A549 (cell line): Measurements from ENCODE around the gene IFI6. TPM values are rescaled to one million over a fixed set of nuclear protein-coding genes. Genes with fewer than 3 reads are reported as not detected.
"Not testable (repeated sequence)": the region's sequence is repeated elsewhere in the genome, so short reads cannot be mapped to it uniquely, and the experiment has no call there.

Experiments used
- ATAC-seq, 2 experiments: fragments of 200-7000 bp in 1 of 2; fragments of >200 bp in 1 of 2; cut with Nextera tagmentation in 1 of 2; cut with Tn5 transposase in 1 of 2; 3 replicates each; pipeline versions ENCODE4 v1.8.0 to v1.9.1; 2018 to 2020; ENCODE audit warnings: mild to moderate bottlenecking in 1 of 2, moderate library complexity in 1 of 2
- CTCF ChIA-PET: fragments of 300-600 bp; sonication (Branson Sonifier 250); formaldehyde crosslinking; extraction: SDS; loops from one replicate; lab custom pipeline; 2021; ENCODE audit warnings: antibody characterized with exemption, inconsistent platforms; lab: Yijun Ruan, JAX
- POLR2A ChIA-PET: fragments of 350-600 bp; formaldehyde crosslinking; extraction: SDS; loops from one replicate; lab custom pipeline; 2021; ENCODE audit warnings: antibody characterized with exemption, inconsistent platforms; lab: Yijun Ruan, JAX
- DNase-seq, 2 experiments: peaks; one replicate each; pipeline versions ENCODE4 v3.0.0 to v3.0.0-alpha.2; 2011 to 2016; ENCODE audit warnings: low read depth in 1 of 2, low spot score in 1 of 2
- FAIRE-seq: peaks from 2 replicates; lab custom pipeline; 2011; peaks lifted over from hg19 to GRCh38; lab: Jason Lieb, UNC
- H3K27ac ChIP-seq, 2 experiments: fragments of >200 bp; sonication (Bioruptor Twin); formaldehyde crosslinking; 3 replicates each; pipeline ENCODE4 v1.5.1; 2016 to 2017
- H3K4me1 ChIP-seq: fragments of >200 bp; sonication (Bioruptor Twin); formaldehyde crosslinking; 3 replicates; pipeline ENCODE4 v1.6.1; 2016
- H3K4me2 ChIP-seq: fragments of >200 bp; sonication (Bioruptor Twin); formaldehyde crosslinking; 3 replicates; pipeline ENCODE4 v1.6.1; 2016
- H3K4me3 ChIP-seq: fragments of >200 bp; sonication (Bioruptor Twin); formaldehyde crosslinking; 3 replicates; pipeline ENCODE4 v1.5.1; 2016
- H3K9me3 ChIP-seq: fragments of >200 bp; sonication (Bioruptor Twin); formaldehyde crosslinking; 3 replicates; pipeline ENCODE4 v1.6.1; 2016
- CEBPB ChIP-seq, 2 experiments: fragments of >200 bp in 1 of 2; sonication (Bioruptor Twin) in 1 of 2; formaldehyde crosslinking in 1 of 2; IDR thresholded peaks; 2 replicates each; pipeline ENCODE4 v1.6.1; 2012 to 2016
- CHD4 ChIP-seq: fragments of 200-600 bp; sonication (generic); IDR thresholded peaks from 2 replicates; pipeline ENCODE4 v1.6.1; 2016; ENCODE audit warnings: antibody characterized with exemption, mild to moderate bottlenecking, borderline replicate concordance
- EHF ChIP-seq: fragments of 250-450 bp; sonication (Bioruptor Pico); IDR thresholded peaks from 2 replicates; pipeline ENCODE4 v1.5.0; 2020; ENCODE audit warnings: mild to moderate bottlenecking
- ESRRA ChIP-seq: fragments of 150-350 bp; IDR thresholded peaks from 2 replicates; pipeline ENCODE4 v1.6.1; 2014; ENCODE audit warnings: mild to moderate bottlenecking, low read length, borderline replicate concordance
- HDAC2 ChIP-seq: fragments of 200-600 bp; sonication (generic); IDR thresholded peaks from 2 replicates; pipeline ENCODE4 v1.6.1; 2016
- HOXB13 ChIP-seq: fragments of 250-450 bp; sonication (Bioruptor Pico); IDR thresholded peaks from 2 replicates; pipeline ENCODE4 v1.5.0; 2020; ENCODE audit warnings: low read depth, mild to moderate bottlenecking, moderate library complexity
- KDM1A ChIP-seq: fragments of 200-600 bp; sonication (generic); IDR thresholded peaks from 2 replicates; pipeline ENCODE4 v1.6.1; 2016; ENCODE audit warnings: low read depth, mild to moderate bottlenecking
- KDM5A ChIP-seq: fragments of 200-600 bp; sonication (generic); IDR thresholded peaks from 2 replicates; pipeline ENCODE4 v1.6.1; 2016; ENCODE audit warnings: antibody characterized with exemption, mild to moderate bottlenecking
- MAZ ChIP-seq: fragments of 150-350 bp; IDR thresholded peaks from 2 replicates; pipeline ENCODE4 v1.6.1; 2014; ENCODE audit warnings: antibody characterized with exemption, low read depth, low read length, borderline replicate concordance
- NFE2L2 ChIP-seq: fragments of 150-350 bp; conservative IDR thresholded peaks from 2 replicates; pipeline ENCODE4 v1.6.1; 2014; ENCODE audit warnings: low read length
- NR3C1 ChIP-seq: fragments of >200 bp; sonication (Bioruptor Twin); formaldehyde crosslinking; IDR thresholded peaks from 3 replicates; pipeline ENCODE4 v1.6.1; 2017
- RAD21 ChIP-seq, 2 experiments: fragments of >200 bp in 1 of 2; sonication (Bioruptor Twin) in 1 of 2; formaldehyde crosslinking in 1 of 2; IDR thresholded peaks in 1 of 2; conservative IDR thresholded peaks in 1 of 2; 2 replicates in 1 of 2; 3 replicates in 1 of 2; pipeline ENCODE4 v1.6.1; 2012 to 2018; ENCODE audit warnings: inconsistent platforms in 1 of 2
- ZC3H11A ChIP-seq: fragments of 450-650 bp; IDR thresholded peaks from 2 replicates; pipeline ENCODE4 v1.6.1; 2014; ENCODE audit warnings: antibody characterized with exemption, mild to moderate bottlenecking
- WGBS: methylation state at CpG from one replicate; pipeline ENCODE4 v1.1.6; 2017; ENCODE audit errors: missing lambda C conversion rate; 5-methylcytosine and 5-hydroxymethylcytosine counted together
- polyA plus RNA-seq, 4 experiments: library from polyadenylated mRNA; depleted of rRNA in 3 of 4; stranded (reverse); fragments of >200 nt; fragmentation: RNase III in 1 of 4; extraction: RNeasy Plus Mini Kit Qiagen cat#74134 plus additional on column Dnase treatment in 1 of 4; gene quantifications; 2 replicates in 3 of 4; 3 replicates in 1 of 4; pipeline ENCODE4 v1.2.3, GENCODE V29; 2011 to 2017
- TF ChIP-seq, protein P1 (sequence below): fragments of 250-450 bp; sonication (Bioruptor Pico); IDR thresholded peaks from 2 replicates; pipeline ENCODE4 v1.5.0; 2020; ENCODE audit warnings: low read depth, mild to moderate bottlenecking, moderate library complexity
- TF ChIP-seq, protein P2 (sequence below): IDR thresholded peaks from 2 replicates; pipeline ENCODE4 v1.6.1; 2012
- TF ChIP-seq, protein P3 (sequence below): fragments of >200 bp; sonication (Bioruptor Twin); formaldehyde crosslinking; IDR thresholded peaks from 3 replicates; pipeline ENCODE4 v1.5.1; 2016

The IFI6 gene
- polyA plus RNA-seq, 2 of the 4 experiments (the other 2 are of a cell fraction), result 6.3 to 8.8 TPM

DNA sequence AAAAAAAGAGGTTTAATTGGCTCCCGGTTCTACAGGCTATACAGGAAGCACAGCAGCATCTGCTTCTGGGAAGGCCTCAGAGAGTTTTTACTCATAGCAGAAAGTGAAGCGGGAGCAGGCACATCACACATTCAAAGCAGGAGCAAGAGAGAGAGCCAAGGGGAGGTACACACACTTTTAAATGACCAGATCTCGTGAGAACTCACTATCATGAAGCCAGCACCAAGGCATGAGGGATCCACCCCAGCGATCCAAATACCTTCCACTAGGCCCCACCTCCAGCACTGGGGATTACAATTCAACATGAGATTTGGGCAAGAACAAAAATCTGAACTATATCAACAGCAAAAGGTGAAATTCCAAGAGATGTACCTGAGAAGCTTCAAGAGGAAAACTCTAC lies 33.0 kb upstream of the IFI6 start:
- FAIRE-seq, result no peak

DNA sequence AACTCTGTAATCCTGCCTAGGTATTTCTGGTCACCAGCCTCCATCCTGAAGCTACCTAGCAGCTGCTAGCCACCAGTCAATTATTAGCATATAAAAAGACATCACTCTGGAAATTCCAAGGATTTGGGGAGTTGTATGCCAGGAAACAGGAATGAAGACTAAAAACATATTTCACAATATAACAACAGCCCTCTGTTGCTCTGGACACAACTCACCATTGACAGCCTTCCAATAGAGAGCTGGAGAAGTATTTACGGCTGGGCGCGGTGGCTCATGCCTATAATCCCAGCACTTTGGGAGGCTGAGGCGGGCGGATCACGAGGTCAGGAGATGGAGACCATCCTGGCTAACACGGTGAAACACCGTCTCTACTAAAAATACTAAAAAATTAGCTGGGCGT lies 24.8 kb upstream of the IFI6 start:
- WGBS, result 55% methylated on average over 8 of the region's 9 CpGs
- H3K4me2 ChIP-seq, DNase-seq, FAIRE-seq, H3K4me1 ChIP-seq, H3K9me3 ChIP-seq, H3K4me3 ChIP-seq, H3K27ac ChIP-seq, POLR2A ChIA-PET, ATAC-seq: not testable (repeated sequence)
- CTCF ChIA-PET, result interaction anchor here (1.4 kb wide), 1 partner anchor 53 kb away, joined by 4 read pairs; no protein-coding TSS in a partner anchor

More for the DNA sequence above, 33.0 kb upstream of the IFI6 start:
- POLR2A ChIA-PET, result no interaction called here
- Histone ChIP-seq H3K27ac (no peak overlapping the region), H3K4me1 (no peaks in the 10 kb centered on the region)
- TF ChIP-seq CHD4 (no peak), CEBPB (IDR thresholded peaks at IDR 0.05) (no peak), RAD21 (conservative IDR thresholded peaks at IDR 0.05 in 1 of 2, IDR thresholded peaks at IDR 0.05 in 1 of 2) (no peak), HOXB13 (CRISPR knock-in tag) (no peak), MAZ (no peak), NFE2L2 (no peak), HDAC2 (no peak), KDM5A (no peak), ESRRA (no peak)
- TF ChIP-seq, protein P1, sequence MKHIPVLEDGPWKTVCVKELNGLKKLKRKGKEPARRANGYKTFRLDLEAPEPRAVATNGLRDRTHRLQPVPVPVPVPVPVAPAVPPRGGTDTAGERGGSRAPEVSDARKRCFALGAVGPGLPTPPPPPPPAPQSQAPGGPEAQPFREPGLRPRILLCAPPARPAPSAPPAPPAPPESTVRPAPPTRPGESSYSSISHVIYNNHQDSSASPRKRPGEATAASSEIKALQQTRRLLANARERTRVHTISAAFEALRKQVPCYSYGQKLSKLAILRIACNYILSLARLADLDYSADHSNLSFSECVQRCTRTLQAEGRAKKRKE (CRISPR knock-in tag), result no peak
- TF ChIP-seq, protein P2, sequence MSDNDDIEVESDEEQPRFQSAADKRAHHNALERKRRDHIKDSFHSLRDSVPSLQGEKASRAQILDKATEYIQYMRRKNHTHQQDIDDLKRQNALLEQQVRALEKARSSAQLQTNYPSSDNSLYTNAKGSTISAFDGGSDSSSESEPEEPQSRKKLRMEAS, result no peak
- TF ChIP-seq, all 56 proteins: peak for 0
- no peak overlapping the region for H3K4me3 ChIP-seq
- no peak overlapping the region for H3K4me2 ChIP-seq
- H3K9me3 ChIP-seq, result no peaks in the 10 kb centered on the region
- CTCF ChIA-PET, result interaction anchor here (0.6 to 1.9 kb wide), 2 partner anchors 16 to 36 kb away, joined by 3 to 7 read pairs; no protein-coding TSS in a partner anchor
- DNase-seq (no peak), ATAC-seq (no peak)
- 59% methylated on average over 4 of the region's 4 CpGs for WGBS

DNA sequence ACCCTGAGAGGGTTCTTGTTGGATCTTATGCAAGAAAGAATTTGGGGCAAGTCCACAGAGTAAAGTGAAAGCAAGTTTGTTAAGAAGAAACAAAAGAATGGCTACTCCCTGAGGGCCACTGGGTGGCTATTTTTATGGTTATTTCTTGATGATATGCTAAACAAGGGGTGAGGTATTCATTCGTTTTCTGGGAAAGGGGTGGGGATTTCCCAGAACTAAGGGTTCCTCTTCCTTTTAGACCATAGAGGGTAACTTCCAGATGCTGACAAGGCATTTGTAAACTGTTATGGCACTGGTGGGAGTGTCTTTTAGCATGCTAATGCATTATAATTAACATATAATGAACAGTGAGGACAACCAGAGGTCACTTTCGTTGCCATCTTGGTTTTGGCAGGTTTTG lies 18.2 kb upstream of the IFI6 start:
- TF ChIP-seq RAD21 (conservative IDR thresholded peaks at IDR 0.05 in 1 of 2, IDR thresholded peaks at IDR 0.05 in 1 of 2) (no peak), CEBPB (IDR thresholded peaks at IDR 0.05) (no peak), HOXB13 (CRISPR knock-in tag) (no peak), ZC3H11A (no peak)
- TF ChIP-seq, protein P1 (CRISPR knock-in tag), result no peak
- ATAC-seq, result no peak
- DNase-seq, result no peak
- no peaks in the 10 kb centered on the region for H3K9me3 ChIP-seq
- no peak overlapping the region for H3K4me3 ChIP-seq
- no peak overlapping the region for H3K4me2 ChIP-seq
- no peak overlapping the region for H3K27ac ChIP-seq
- 25% methylated on average over 2 of the region's 2 CpGs for WGBS
- H3K4me1 ChIP-seq, result no peaks in the 10 kb centered on the region
- no peak for FAIRE-seq
- POLR2A ChIA-PET, result no interaction called here
- CTCF ChIA-PET, result no interaction called here

DNA sequence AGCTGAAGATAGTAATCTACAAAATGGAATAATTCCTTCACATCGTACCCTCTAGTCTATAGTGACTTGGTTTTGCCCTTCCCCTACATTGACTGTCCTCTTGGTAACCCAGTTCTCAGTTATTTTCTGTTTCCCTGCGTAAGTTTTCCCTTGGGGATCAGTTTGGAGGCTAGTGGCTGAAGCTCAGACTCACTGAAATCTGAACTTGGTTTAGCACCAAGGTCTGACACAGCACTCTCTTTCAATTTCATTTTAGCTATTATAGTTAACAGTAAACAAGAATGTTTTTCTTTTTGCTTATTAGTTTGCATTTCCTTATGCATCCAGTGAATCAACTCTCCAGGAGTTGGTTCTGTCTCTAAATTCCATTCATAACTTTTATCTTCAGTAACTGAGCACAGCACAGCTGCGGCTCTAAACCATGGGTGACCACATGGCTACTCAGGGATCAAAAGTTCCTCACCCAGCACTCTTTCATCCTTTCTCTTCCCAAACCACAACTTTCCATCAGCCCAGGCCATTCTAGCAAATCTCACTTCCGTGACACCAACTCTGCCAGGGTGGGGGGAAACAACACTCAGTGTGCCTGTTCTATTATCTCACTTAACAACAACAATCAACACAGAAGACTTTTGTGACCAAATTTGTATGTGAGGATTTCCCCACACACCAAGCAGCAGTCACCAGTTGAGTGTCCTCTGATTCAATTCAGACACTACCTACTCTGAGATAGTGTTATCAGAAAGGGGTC lies 17.6 kb upstream of the IFI6 start:
- H3K4me2 ChIP-seq, result no peak overlapping the region
- DNase-seq (no peak), FAIRE-seq (no peak), ATAC-seq (no peak)
- TF ChIP-seq, protein P3, sequence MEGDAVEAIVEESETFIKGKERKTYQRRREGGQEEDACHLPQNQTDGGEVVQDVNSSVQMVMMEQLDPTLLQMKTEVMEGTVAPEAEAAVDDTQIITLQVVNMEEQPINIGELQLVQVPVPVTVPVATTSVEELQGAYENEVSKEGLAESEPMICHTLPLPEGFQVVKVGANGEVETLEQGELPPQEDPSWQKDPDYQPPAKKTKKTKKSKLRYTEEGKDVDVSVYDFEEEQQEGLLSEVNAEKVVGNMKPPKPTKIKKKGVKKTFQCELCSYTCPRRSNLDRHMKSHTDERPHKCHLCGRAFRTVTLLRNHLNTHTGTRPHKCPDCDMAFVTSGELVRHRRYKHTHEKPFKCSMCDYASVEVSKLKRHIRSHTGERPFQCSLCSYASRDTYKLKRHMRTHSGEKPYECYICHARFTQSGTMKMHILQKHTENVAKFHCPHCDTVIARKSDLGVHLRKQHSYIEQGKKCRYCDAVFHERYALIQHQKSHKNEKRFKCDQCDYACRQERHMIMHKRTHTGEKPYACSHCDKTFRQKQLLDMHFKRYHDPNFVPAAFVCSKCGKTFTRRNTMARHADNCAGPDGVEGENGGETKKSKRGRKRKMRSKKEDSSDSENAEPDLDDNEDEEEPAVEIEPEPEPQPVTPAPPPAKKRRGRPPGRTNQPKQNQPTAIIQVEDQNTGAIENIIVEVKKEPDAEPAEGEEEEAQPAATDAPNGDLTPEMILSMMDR, result no peak
- TF ChIP-seq EHF (CRISPR knock-in tag) (no peak), RAD21 (conservative IDR thresholded peaks at IDR 0.05 in 1 of 2, IDR thresholded peaks at IDR 0.05 in 1 of 2) (no peak), KDM1A (no peak), NR3C1 (no peak)
- no peak overlapping the region for H3K4me3 ChIP-seq
- ChIA-PET CTCF (interaction anchor here (4.4 kb wide), 1 partner anchor 20 kb away, joined by 20 read pairs; no protein-coding TSS in a partner anchor), POLR2A (no interaction called here)
- no peaks in the 10 kb centered on the region for H3K9me3 ChIP-seq
- H3K27ac ChIP-seq, result no peak overlapping the region
- 61% methylated on average over 4 of the region's 4 CpGs for WGBS
- H3K4me1 ChIP-seq, result no peaks in the 10 kb centered on the region
